ENCODE data around the gene KRT33B. TPM values are rescaled to one million over a fixed set of nuclear protein-coding genes. Genes with fewer than 3 reads are reported as not detected.
A peak's percentile ranks its signal among the peaks of the same experiment; 100 is the strongest.

KRT33B gene
- total RNA-seq, 1 experiment from 2014 or later, result not detected

DNA sequence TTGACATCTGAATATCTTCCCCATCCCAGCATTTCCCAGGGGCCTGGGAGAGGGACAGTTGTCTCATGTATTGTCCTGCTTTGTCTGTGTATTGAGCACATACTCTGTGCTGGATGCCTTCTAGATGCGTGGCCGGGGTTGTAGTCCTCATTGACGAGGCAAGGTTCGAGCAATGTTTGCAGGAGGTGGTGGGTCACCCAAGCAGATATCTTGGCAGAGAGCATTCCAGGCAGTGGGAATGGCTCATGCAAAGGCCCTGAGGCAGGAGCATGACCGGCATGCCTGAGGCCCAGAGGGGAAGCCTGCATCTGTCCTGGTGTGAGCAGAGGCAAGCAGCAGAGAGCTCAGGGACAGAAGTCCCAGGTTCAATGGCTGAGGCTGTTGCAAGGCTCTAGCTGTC lies 36.5 kb downstream of the KRT33B start:
- Histone ChIP-seq H3K9me3 (ENCODE audit: control insufficient read depth, low read depth, low read length) (no peaks in the 10 kb centered on the region), H3K79me1 (ENCODE audit: insufficient read depth, low read depth, low read length, poor library complexity, severe bottlenecking) (no peaks in the 10 kb centered on the region), H3K79me2 (ENCODE audit: insufficient read depth, low read length) (no peaks in the 10 kb centered on the region), H3K4me1 (ENCODE audit: insufficient read depth, low read length) (no peaks in the 10 kb centered on the region), H3K18ac (ENCODE audit: insufficient read length, low read depth, low read length) (no peak overlapping the region), H3K14ac (ENCODE audit: insufficient read depth, low read length) (no peak overlapping the region), H3T11ph (ENCODE audit: low read length) (no peak overlapping the region), H3K27ac (ENCODE audit: insufficient read length, low read depth, low read length) (no peak overlapping the region), H2AK5ac (ENCODE audit: insufficient read length, low read length) (no peak overlapping the region), H4K5ac (ENCODE audit: insufficient read length, low read depth, low read length) (no peak overlapping the region), H2AFZ (ENCODE audit: low read length) (no peak overlapping the region), H2BK5ac (ENCODE audit: insufficient read length, low read length) (no peak overlapping the region), H2BK20ac (ENCODE audit: low read depth, low read length, poor library complexity, severe bottlenecking) (no peak overlapping the region), H3K4me2 (ENCODE audit: insufficient read depth, insufficient read length, low read length) (no peak overlapping the region), H4K91ac (ENCODE audit: insufficient read length, low read depth, low read length) (no peak overlapping the region), H3K27me3 (ENCODE audit: insufficient read depth, low read length) (no peaks in the 10 kb centered on the region), H3K23me2 (ENCODE audit: insufficient read length, low read depth, low read length, poor library complexity, severe bottlenecking) (no peaks in the 10 kb centered on the region), H3K56ac (ENCODE audit: insufficient read length, low read depth, low read length) (no peak overlapping the region), H3K9ac (ENCODE audit: extremely low read depth, insufficient read length, low read length) (no peak overlapping the region), H4K8ac (replicated peaks; ENCODE audit: insufficient read length, low read depth, low read length) (no peak overlapping the region), H2BK120ac (ENCODE audit: low read depth, low read length, poor library complexity, severe bottlenecking) (no peak overlapping the region), H2BK15ac (ENCODE audit: low read depth, low read length) (no peak overlapping the region), H2BK12ac (ENCODE audit: insufficient read length, low read depth, low read length) (no peak overlapping the region), H4K20me1 (ENCODE audit: control insufficient read depth, insufficient read depth, insufficient read length) (no peaks in the 10 kb centered on the region), H3K23ac (ENCODE audit: insufficient read length, low read depth, low read length) (no peak overlapping the region), H3K4ac (ENCODE audit: low read depth, low read length) (no peak overlapping the region)
- TF ChIP-seq, protein P1, sequence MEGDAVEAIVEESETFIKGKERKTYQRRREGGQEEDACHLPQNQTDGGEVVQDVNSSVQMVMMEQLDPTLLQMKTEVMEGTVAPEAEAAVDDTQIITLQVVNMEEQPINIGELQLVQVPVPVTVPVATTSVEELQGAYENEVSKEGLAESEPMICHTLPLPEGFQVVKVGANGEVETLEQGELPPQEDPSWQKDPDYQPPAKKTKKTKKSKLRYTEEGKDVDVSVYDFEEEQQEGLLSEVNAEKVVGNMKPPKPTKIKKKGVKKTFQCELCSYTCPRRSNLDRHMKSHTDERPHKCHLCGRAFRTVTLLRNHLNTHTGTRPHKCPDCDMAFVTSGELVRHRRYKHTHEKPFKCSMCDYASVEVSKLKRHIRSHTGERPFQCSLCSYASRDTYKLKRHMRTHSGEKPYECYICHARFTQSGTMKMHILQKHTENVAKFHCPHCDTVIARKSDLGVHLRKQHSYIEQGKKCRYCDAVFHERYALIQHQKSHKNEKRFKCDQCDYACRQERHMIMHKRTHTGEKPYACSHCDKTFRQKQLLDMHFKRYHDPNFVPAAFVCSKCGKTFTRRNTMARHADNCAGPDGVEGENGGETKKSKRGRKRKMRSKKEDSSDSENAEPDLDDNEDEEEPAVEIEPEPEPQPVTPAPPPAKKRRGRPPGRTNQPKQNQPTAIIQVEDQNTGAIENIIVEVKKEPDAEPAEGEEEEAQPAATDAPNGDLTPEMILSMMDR (conservative IDR thresholded peaks at IDR 0.05), result no peak
- H3K27me3 Mint-ChIP-seq (ENCODE audit: low read depth), result peaks cover 4% of the 10 kb centered on the region; the same call in 1 of the 2 replicates
- no peak overlapping the region for H3K4me3 Mint-ChIP-seq
- DNase-seq, result no peak
- peaks cover 0 to 9% of the 10 kb centered on the region in 2 experiments; a peak in 3 of 4 replicates for H3K4me1 Mint-ChIP-seq
- peak overlapping the region in 1 of 3 experiments; percentile 87; a peak in 2 of 7 replicates for H3K27ac Mint-ChIP-seq
- no CpG with 5 or more reads among the region's 5 CpGs for WGBS (ENCODE audit: extremely low coverage, insufficient read length, low lambda C conversion rate)
- no peaks in the 10 kb centered on the region; a peak in 2 of 5 replicates for H3K9me3 Mint-ChIP-seq
- H3K36me3 Mint-ChIP-seq (ENCODE audit: insufficient read depth in 1 of 3, low read depth in 3 of 3), result no peaks in the 10 kb centered on the region; a peak in 1 of 7 replicates

Measured in H9 (cell line).